Middle frontal gyrus (tissue), 1 donor: ENCODE measurements around the gene CDCA8.
A peak's percentile ranks its signal among the peaks of the same experiment; 100 is the strongest.

Experiments used
- DNase-seq: peaks from one replicate; pipeline ENCODE4 v3.0.0-alpha.2; 2015; ENCODE audit warnings: low spot score; ENCODE audit errors: extremely low spot score

CDCA8 gene

GRCh38 chr1:37714689-37715088 lies 22.4 kb downstream of the CDCA8 start:
- DNase-seq = no peak

DNA sequence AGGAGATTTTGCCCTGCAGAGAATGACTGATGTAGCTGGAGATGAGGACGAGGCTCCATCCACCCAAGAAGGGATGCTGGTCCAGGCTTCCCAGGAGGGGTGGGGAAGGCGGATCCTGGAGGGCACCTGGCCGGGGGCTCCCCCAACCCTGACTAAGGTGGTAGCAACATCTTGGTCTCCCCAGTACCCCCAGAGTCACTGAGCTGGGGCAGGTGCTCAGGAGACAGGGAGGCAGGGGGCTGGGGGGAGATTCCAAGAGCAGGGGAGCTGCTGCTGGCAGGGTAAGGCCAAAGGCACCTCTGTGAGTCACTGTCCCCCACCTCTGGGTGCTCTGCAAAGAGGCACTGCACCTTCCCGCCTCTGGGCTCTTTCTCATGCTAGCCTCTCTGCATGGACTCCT lies 24.0 kb downstream of the CDCA8 start:
- no peak for DNase-seq

DNA sequence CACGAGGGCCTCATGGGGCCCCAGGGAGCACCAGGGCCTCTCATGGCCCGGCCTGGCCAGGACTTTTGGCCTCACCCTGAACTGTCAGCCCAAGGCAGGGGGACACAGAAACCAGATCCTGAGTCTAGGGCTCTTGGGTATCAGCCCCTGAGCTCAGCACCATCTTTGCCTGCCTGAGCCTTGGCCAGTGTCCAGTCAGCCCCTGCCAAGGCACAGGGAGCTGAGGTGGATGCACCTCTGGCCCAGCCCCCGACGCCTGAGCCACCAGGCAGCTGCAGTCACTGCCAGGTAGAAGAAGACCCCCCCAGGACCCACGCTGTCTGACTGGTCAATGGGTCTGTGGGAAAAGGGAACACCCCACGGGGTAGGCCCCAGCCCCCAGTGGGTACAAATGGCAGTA lies 25.3 kb downstream of the CDCA8 start:
- no peak for DNase-seq

DNA sequence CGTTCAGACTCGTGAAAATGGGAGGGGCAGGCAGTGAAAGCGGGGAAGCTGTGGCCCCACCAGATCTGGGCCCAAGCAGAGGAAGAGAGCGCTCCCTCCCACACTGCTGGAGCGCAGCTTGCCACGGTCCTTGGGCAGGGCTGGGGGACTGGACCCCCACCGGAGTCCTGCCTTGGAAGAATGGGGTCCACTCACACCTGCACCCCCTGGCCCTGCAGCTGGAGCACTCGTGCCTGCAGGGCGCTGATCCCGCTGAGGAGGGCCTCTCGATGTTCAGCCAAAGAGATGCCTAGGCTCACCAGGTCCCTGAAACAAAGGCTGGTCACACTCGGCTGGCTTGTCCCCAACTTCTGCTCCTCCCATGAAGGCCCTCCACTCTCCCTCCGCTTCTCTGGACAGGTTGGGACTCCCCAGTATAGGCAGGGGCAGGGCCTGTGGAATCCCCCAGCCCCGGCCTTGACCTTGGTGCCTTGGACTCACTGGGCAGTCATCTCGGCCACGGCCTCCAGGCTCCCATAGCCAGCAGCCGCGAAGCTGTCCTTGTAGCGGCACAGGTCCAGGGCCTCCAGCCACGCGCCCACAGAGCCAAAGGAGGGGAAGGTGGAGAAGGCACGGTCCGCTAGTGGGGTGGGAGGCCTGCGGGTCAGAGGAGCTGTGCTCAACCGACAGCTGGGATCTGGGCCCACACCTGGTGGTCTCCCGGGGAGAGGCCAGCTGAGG lies 26.0 kb downstream of the CDCA8 start:
- DNase-seq = no peak

- DNase-seq = no peak
These were observed 26.7 kb downstream of the CDCA8 start for GRCh38 chr1:37718901-37719571.

- DNase-seq = no peak
These were observed 27.4 kb downstream of the CDCA8 start for GRCh38 chr1:37719572-37720195.

DNA sequence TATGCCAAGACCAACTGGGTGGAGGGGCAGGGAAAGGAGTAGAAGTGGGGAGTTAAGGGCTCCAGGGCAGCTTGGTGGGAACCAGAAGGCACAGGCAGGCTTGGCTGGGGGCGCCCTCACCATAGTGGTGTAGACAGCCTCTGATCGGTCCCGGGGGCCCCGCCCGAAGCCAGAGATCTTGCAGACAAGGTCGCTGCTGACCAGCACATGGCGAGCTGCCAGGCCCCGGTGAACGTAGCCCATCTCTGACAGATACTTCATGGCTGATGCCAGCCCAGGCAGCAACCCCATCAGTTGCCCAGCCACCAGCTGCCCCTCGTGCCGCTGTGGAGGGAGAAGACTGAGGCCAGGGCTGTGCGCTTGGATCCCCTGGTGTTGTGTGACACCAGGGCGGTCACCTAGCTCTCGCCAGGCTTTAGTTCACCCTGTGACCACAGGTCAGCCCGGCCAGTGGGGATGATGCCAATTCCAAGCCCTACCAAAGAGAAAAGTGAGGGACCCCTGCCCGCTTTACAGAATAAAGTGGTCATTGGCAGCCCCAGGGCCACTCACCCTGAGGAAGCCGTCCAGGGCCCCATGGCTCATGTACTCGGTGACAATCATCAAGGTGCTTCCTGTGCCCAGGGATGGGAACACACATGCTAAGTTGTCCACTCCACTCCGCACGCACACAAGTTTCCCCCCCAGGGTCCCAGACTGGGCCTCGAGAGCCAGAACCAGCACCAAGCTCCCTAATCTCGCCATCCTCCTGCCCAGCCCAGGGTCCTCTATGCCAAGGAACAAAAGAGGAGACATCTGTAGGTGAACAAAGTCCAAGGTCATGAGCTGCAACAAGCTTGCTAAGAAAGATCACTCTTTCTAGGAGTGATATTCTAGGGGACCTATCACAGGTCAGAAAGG lies 28.2 kb downstream of the CDCA8 start:
- DNase-seq = no peak

GRCh38 chr1:37721565-37721964 lies 29.2 kb downstream of the CDCA8 start:
- no peak for DNase-seq

DNA sequence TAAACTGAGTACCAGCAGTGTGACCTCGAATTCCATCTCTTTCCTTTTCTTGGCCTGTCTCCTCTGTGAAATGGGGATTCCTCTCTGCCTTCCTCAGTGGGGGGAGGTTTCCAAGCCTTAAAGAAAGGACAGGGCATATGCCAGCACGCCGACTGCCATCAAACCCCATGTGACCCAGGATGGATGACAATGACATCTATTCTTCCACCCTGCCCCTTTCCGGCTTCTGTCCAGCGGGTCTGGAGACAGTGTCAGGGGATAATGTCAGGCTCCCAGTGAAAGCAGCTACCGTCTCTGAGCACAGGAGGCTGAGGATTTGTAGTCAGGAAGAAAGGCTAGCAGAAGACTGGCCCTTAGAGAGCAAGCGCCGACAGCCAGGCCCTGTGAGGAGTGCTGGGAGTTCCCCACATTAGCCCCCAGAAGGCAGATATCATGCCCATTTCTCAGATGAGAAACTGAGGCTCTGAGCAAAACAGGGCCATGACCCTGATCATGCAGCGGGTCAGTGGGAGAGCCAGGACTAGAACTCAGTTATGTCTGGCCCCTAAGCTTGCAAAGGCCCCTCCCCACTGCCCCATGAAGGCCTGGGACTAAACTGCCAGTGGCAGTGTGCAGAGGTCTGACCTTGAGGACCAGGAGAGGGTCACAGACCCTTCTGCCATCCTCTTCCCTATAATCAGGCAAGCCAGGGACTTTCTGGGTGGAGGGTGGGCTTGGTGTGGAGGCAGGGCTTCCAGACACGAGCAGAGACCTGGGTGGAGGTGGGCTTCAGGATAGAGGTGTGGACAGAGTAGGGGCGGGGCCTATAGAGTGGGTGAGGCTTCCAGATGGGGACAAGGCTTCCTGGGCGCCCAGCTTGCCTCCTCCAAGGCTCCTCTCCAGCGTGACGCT lies 30.1 kb downstream of the CDCA8 start:
- peak; percentile 26 for DNase-seq

- no peak for DNase-seq
These were observed 30.7 kb downstream of the CDCA8 start for GRCh38 chr1:37723072-37723389.

DNA sequence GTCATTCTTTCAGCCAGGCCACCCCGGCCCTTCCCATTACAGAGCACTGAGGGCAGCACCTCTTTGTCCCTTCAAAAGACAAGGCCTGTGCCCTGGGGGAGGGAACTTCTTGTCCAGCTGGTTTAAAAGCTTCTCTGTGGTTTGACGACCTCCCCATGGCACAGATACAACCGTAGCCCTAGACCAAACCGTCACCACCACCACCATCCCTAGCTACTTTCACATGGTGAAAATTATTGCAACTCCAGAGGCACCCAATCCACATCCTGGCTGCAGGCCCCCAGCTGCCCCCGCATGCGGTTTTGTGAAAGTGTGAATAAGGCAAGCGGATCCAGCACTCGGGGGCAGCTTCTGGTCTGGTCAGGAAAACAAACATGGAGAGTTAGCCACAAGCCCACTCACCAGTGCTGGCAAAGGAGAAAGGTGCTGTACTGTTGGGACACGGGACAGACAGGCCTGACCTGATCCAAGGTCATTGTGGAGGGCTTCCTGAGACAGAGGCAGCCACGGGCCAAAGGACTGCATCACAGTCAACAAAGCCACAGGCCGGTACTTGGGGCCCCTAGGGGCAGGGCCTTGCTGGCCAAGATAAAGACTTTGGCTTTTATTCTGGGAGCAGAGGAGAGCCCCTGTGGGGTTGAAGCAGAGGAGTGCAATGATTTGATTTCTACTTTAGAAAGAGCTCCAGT lies 31.2 kb downstream of the CDCA8 start:
- DNase-seq = no peak

DNA sequence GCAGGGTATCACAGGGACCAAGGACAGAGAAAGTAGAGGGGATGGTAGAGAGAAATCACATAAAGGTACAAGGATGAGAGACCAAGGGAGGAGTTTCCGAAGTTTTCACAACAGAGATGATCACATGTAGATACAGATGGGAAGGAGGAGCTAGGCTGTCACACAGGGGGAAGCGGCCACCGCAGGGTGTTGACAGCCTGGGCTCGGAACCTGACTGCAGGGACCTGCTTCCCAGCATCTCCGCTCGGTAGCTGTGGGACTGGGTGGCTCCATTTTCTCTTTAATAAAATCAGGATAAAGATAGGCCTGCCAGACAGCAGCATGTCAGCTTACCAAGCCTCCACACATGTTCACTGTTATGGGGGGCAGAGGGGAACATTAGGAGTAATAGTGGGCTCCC lies 32.3 kb downstream of the CDCA8 start:
- DNase-seq = no peak

GRCh38 chr1:37725851-37726613 lies 33.7 kb downstream of the CDCA8 start:
- peak; percentile 56 for DNase-seq

GRCh38 chr1:37726751-37727585 lies 34.7 kb downstream of the CDCA8 start:
- no peak for DNase-seq

GRCh38 chr1:37728416-37728815 lies 36.1 kb downstream of the CDCA8 start:
- no peak for DNase-seq

- no peak for DNase-seq
These were observed 38.1 kb downstream of the CDCA8 start for GRCh38 chr1:37730376-37730775.

- DNase-seq = no peak
These were observed 39.1 kb downstream of the CDCA8 start for GRCh38 chr1:37731312-37732019.
